ENCODE measurements around the gene SLC34A3. TPM values are rescaled to one million over a fixed set of nuclear protein-coding genes. Genes with fewer than 3 reads are reported as not detected.

Gene SLC34A3
- total RNA-seq, 1 experiment from 2014 or later = 0.13 TPM

- H3K4me1 Mint-ChIP-seq = peaks cover 3% of the 10 kb centered on the region
- H3K36me3 Mint-ChIP-seq = no peaks in the 10 kb centered on the region
- no peak for ATAC-seq
- CTCF ChIA-PET = interaction anchor here (1.5 to 8.9 kb wide), 11 partner anchors 7 to 193 kb away, joined by 5 to 143 read pairs (median 11); partner anchors contain the start of genes ANAPC2, MAN1B1, SAPCD2 and SSNA1
- no peaks in the 10 kb centered on the region for H3K9me3 Mint-ChIP-seq
- H3K27ac Mint-ChIP-seq = no peak overlapping the region
- POLR2A ChIA-PET = no interaction called here
- no peak for DNase-seq (ENCODE audit: low spot score)
- no peak overlapping the region for H3K4me3 Mint-ChIP-seq
- TF ChIP-seq GTF2I (CRISPR knock-in tag; conservative IDR thresholded peaks at IDR 0.05) = no peak
- no peak for TF ChIP-seq ZNF263 (CRISPR knock-in tag; IDR thresholded peaks at IDR 0.05; ENCODE audit: low read depth)
- TF ChIP-seq FOXP1 (CRISPR knock-in tag; IDR thresholded peaks at IDR 0.05; ENCODE audit: borderline replicate concordance) = 0 out of 2 replicates have a peak, but pooled peaks have one; percentile 19
- 0 out of 2 replicates have a peak, but pooled peaks have one; percentile 20 for TF ChIP-seq E2F4 (CRISPR knock-in tag; IDR thresholded peaks at IDR 0.05; ENCODE audit: borderline replicate concordance, low read depth)
- H3K27me3 Mint-ChIP-seq (ENCODE audit: low read depth) = no peaks in the 10 kb centered on the region
Observed at GRCh38 chr9:137228506-137228967, 2.2 kb upstream of the SLC34A3 start.

- Mint-ChIP-seq H3K27ac (no peak overlapping the region), H3K36me3 (no peaks in the 10 kb centered on the region), H3K4me3 (no peak overlapping the region), H3K4me1 (peaks cover 3% of the 10 kb centered on the region), H3K27me3 (ENCODE audit: low read depth) (no peaks in the 10 kb centered on the region), H3K9me3 (no peaks in the 10 kb centered on the region)
- ATAC-seq (no peak), DNase-seq (ENCODE audit: low spot score) (no peak)
- POLR2A ChIA-PET = interaction anchor here (0.6 kb wide), 1 partner anchor 60 kb away, joined by 3 read pairs; no protein-coding TSS in a partner anchor
- TF ChIP-seq, protein P1, sequence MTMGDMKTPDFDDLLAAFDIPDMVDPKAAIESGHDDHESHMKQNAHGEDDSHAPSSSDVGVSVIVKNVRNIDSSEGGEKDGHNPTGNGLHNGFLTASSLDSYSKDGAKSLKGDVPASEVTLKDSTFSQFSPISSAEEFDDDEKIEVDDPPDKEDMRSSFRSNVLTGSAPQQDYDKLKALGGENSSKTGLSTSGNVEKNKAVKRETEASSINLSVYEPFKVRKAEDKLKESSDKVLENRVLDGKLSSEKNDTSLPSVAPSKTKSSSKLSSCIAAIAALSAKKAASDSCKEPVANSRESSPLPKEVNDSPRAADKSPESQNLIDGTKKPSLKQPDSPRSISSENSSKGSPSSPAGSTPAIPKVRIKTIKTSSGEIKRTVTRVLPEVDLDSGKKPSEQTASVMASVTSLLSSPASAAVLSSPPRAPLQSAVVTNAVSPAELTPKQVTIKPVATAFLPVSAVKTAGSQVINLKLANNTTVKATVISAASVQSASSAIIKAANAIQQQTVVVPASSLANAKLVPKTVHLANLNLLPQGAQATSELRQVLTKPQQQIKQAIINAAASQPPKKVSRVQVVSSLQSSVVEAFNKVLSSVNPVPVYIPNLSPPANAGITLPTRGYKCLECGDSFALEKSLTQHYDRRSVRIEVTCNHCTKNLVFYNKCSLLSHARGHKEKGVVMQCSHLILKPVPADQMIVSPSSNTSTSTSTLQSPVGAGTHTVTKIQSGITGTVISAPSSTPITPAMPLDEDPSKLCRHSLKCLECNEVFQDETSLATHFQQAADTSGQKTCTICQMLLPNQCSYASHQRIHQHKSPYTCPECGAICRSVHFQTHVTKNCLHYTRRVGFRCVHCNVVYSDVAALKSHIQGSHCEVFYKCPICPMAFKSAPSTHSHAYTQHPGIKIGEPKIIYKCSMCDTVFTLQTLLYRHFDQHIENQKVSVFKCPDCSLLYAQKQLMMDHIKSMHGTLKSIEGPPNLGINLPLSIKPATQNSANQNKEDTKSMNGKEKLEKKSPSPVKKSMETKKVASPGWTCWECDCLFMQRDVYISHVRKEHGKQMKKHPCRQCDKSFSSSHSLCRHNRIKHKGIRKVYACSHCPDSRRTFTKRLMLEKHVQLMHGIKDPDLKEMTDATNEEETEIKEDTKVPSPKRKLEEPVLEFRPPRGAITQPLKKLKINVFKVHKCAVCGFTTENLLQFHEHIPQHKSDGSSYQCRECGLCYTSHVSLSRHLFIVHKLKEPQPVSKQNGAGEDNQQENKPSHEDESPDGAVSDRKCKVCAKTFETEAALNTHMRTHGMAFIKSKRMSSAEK (CRISPR knock-in tag; IDR thresholded peaks at IDR 0.05; ENCODE audit: borderline replicate concordance) = no peak
- TF ChIP-seq KAT7 (CRISPR knock-in tag; IDR thresholded peaks at IDR 0.05; ENCODE audit: borderline replicate concordance) (no peak), ATF1 (CRISPR knock-in tag; IDR thresholded peaks at IDR 0.05) (peak; percentile 53; the same call in 1 of the 2 replicates), ZNF121 (CRISPR knock-in tag; IDR thresholded peaks at IDR 0.05) (peak; percentile 65; the same call in 1 of the 2 replicates), NFATC4 (CRISPR knock-in tag; IDR thresholded peaks at IDR 0.05) (no peak)
- CTCF ChIA-PET = interaction anchor here (0.8 to 1.2 kb wide), 5 partner anchors 15 to 162 kb away, joined by 3 to 4 read pairs (median 3); no protein-coding TSS in a partner anchor
Observed at GRCh38 chr9:137228968-137229896, 1.5 kb upstream of the SLC34A3 start.

DNA sequence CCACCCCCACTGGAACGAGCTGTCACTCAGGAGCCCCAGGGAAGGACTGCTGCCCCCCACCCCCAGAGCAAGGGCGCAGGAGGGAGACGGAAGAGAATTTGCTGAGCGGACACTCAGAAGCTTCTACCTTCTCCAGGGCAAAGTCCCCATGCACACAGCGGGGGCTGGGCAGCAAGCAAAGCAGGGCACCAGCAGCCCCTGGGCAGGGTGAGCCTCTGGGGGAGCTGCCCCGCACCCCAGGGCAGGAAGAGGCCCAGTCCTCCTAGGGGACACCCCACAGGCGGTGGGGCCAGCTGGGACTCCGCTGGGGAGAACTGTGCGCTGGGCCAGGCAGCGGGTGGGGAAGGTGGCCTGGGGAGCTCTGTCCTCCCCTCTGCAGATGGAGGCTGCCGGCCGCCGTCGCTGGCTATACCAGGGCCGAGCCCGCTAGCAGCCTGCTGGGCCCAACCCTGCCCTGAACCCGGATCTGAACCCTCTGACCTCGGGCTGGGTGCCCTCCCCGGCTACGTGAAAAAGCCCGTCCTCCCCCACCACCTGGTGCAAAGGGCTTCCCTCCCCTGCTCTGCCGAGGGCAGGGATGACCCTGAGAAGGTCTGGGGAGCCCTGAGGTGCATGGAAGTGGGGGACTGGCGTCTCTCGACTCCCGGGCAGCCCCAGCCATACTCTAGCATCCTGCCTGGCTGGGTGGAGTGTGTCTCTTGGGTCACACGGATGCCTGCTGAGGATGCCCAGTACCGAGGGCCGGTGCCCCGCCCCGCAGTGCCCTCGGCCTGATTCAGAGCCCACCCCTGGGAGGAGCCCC, 597 bp upstream of the SLC34A3 start:
- no peak overlapping the region for H3K4me3 Mint-ChIP-seq
- ATAC-seq (no peak), DNase-seq (ENCODE audit: low spot score) (no peak)
- TF ChIP-seq FOXP1 (CRISPR knock-in tag; IDR thresholded peaks at IDR 0.05; ENCODE audit: borderline replicate concordance) (peak; percentile 39; the same call in 1 of the 2 replicates), ESRRA (CRISPR knock-in tag; IDR thresholded peaks at IDR 0.05; ENCODE audit: borderline replicate concordance) (no peak)
- no peaks in the 10 kb centered on the region for H3K36me3 Mint-ChIP-seq
- no peak overlapping the region for H3K27ac Mint-ChIP-seq
- no peaks in the 10 kb centered on the region for H3K9me3 Mint-ChIP-seq
- H3K27me3 Mint-ChIP-seq (ENCODE audit: low read depth) = no peaks in the 10 kb centered on the region
- ChIA-PET CTCF (interaction anchor here (0.8 to 1.2 kb wide), 5 partner anchors 16 to 162 kb away, joined by 3 to 4 read pairs (median 3); no protein-coding TSS in a partner anchor), POLR2A (interaction anchor here (0.6 kb wide), 1 partner anchor 61 kb away, joined by 3 read pairs; no protein-coding TSS in a partner anchor)
- H3K4me1 Mint-ChIP-seq = peaks cover 7% of the 10 kb centered on the region

Measured in WTC11 (cell line).